HG02759 (cell line): ENCODE results near the gene FAM149A.

ENCODE experiments used
- ATAC-seq: cut with Tn5 transposase; IDR thresholded peaks from one replicate; pipeline ENCODE4 v1.9.1; 2021; ENCODE audit warnings: mild to moderate bottlenecking, moderate library complexity; ENCODE audit not compliant: unreplicated experiment

Gene FAM149A

GRCh38 chr4:186104890-186105646, 564 bp downstream of the FAM149A start:
- ATAC-seq: peak; percentile 46

DNA sequence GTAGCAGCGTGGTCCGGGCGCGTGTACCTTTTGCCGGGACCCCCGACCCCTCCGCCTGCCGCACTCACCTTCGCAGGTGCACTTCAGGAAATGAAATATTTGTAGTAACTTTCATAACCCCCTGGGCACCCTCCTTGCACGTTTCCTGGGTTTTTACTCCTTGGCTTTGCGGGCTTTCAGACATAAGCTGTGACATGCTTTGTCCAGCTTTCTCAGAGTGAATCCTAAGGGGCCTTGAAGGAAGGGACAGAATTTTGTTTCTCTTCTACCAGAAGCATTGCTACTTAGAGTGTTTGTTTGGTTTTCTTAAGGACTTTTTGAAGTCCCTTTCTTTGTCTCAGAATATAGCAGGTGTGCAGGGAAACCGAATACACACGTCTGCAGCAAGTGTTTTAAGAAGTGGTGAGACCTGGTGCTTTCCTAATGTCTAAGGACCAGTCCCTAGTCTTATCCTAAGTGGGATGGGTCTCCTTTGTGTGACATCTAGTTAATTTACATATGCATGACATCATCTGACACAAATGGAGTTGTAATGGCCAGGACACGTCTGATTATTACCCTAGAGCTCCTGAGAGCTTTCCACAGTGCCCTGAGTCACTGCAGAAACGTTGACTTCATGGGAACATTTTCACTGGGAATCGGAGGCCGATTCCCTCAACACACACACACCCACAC, 1.3 kb downstream of the FAM149A start:
- peak; percentile 14 for ATAC-seq

DNA sequence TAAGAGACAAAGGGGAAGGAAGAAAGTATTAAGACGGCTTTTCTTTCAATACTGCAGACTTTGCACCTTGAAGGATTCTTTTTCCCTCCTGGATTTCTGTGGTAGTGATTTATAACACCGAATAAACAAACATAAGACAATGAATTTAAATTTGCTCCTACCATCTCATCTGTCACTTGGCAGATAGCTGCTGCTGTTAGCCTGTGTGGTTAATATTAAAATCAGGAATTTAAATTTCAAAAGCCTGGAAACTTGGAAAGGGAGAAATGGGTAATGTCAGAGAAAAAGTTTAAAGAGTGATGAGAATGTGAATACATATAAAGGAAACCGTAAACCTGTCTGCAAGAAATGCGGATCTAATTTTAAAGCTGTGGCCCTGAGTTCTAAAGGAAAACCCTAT, 3.4 kb downstream of the FAM149A start:
- ATAC-seq: no peak

DNA sequence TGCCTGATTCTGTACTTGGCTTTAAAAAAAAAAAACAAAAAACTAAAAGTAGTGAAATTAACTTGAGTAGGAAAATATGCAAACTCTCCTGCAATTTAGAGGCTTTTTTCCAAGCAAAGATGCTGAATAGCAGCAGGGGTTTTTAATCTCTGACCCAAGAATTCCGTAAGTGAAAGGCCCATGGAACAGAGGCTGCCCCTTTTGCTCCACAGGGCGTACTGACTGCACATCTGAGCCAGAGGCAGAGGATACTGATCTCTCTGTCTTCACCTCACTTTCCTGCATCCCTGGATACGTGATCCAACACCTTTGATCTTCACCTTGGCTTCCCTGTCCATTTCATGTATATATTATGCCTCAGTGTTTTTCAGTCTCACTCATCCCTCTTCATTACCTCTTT, 3.9 kb downstream of the FAM149A start:
- no peak for ATAC-seq

DNA sequence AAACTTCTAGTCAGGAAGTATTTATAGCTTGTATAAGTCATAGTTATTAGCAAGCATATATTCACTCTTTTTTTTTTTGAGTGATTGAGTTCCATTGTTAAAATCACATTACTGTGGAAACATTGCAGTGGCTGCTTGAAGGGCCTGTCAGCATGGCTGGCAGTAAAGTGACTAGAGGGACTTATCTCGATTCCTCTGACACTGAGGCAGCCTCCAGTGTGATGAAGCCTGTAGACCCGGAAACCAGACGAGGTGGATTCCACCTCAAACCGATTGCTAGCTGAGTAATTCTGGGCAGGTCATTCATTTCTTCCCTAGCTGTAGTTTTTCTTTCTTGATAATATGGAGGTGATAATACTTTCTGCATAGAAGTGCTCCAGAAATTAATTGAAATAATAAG, 4.7 kb downstream of the FAM149A start:
- ATAC-seq: no peak

- ATAC-seq: no peak
Observed at GRCh38 chr4:186116697-186117096, 12.2 kb downstream of the FAM149A start.

- no peak for ATAC-seq
Observed at GRCh38 chr4:186118582-186118981, 14.1 kb downstream of the FAM149A start.

GRCh38 chr4:186121057-186121456, 16.6 kb downstream of the FAM149A start:
- ATAC-seq: no peak

DNA sequence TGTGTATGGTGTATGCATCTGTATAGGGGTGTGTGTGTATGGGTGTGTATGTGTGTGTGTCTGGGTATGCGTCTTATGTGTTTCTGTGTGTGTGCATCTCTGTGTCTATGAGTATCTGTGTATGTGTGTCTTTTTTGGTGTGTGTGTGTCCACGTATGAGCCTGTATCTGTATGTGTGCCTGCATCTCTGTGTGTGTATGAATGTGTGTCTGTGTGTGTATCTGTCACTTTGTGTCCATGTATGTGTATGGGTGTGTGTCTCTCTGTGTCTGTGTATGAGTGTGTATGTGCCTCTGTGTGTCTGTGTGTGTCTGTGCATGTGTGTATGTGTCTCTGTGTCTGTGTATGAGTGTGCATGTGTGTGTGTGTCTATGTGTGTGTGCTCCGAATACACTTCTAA, 24.3 kb downstream of the FAM149A start:
- no peak for ATAC-seq

GRCh38 chr4:186131935-186132334, 27.4 kb downstream of the FAM149A start:
- ATAC-seq: no peak

DNA sequence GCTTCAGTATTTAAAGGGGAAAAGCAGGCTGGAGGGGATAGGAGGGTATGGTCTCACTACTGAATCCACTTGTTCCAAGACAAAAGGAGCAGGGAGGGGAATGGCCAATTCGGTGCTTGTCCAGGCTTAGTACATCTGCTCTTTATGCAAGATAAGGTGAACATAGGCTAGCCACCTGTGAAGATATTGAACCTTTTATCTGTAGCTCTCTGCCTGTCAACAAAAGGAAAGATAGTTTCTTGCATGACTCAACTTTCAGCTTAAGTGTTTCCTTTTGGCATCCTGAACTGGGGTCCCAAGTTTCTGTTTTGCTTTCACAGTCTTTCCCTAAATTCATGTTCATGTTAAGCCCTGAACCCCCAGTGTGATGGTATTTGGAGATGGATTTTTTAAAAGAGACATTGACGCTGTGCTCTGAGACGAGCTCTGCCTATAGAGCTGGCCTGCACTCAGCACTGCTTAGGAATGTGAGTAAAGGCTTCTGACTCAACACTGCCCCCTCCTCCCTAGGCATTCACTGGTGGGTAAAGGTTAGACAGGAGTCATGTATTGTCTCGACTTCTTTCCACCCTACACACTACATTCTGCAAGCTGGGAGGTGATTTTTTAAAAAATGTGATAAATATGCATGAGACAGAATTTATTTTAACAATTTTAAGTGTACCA, 28.2 kb downstream of the FAM149A start:
- no peak for ATAC-seq

DNA sequence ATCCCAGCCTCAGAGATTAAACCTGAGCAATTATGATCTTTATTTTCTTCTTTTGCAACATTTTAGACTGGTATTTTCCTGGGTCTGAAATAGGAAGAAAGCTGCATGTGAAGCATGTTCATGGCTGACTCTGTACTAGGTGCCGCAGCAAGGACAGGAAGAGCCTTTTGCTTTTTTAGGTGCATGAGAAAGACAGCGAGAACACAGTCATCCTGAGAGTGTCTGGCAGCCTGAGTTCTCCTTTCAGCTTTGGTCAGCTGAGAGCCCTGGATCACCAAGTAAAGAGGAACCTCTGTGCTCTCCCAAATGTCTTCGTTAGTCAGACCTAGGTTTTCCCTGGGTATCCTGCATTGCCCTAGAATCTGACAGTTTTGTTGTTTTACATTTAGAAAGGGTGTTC, 29.8 kb downstream of the FAM149A start:
- peak; percentile 99 for ATAC-seq

GRCh38 chr4:186134861-186135260, 30.4 kb downstream of the FAM149A start:
- no peak for ATAC-seq

DNA sequence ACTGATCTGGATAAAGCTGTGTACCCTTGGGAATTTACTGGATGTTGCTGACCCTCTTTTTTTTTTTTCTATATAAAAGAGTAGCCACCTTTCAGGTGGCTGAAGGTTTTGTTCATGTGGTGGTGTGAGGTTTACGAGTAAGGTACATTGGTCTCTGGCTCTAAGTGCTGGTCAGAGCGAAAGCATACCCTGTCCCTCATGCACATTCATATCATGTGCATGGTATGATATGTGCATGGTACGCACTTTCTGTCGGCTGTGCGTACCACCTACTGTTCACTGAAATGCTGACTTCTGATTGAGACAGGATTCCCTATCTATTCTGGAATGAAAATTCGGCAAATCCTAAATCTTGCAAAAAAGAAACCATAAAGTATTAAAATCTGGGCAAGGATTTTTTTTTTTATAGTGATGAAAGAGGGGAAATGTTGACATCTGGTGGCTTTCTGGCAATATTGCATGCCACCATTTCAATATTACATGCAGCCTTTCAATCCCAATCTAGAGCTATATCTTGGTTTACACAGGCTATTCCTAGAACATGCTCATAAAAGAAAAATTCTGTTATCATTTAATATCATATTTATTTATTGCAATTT, 32.8 kb downstream of the FAM149A start:
- ATAC-seq: peak; percentile 26

DNA sequence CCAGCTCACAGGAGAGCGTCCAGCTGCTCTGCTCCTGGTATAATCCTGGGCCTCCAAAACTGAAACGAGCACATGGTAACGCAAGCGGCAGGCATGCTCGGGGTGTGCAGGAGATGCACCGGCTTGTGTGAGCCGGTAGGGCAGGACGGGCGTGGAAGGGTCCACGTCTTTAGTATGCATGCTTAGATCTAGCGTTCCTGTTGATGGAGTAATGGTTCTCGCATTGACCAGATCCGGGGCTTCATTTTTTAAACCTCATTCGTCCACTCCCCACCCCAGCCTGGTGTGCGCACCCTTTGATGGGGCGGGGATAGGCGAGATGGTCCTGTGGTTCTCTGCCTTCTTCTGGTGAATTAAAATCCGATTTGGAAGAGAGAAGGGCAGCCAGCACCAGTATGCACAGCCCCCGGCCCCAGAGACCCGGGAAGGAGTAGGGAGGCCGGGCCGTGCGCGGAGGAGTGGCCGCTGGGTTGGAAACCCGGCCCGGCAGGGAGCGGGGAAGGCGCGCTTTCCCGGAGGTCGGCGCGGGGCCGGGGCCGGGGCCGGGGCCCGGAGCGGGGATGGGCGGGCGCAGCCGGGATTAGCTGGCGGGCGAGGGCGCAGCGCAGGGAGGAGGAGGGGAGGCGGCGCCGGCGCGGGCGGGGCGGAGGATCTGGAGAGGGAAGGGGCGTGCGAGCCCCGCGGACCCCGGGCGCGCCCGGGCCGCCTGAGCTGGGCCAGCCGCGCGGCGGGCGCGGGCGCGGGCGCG, 39.9 kb downstream of the FAM149A start:
- ATAC-seq: peak; percentile 65

GRCh38 chr4:186144946-186145569, 40.6 kb downstream of the FAM149A start:
- peak; percentile 53 for ATAC-seq

GRCh38 chr4:186146458-186146857, 42.0 kb downstream of the FAM149A start:
- ATAC-seq: no peak

- ATAC-seq: no peak
Observed at GRCh38 chr4:186148336-186148975, 44.0 kb downstream of the FAM149A start.

DNA sequence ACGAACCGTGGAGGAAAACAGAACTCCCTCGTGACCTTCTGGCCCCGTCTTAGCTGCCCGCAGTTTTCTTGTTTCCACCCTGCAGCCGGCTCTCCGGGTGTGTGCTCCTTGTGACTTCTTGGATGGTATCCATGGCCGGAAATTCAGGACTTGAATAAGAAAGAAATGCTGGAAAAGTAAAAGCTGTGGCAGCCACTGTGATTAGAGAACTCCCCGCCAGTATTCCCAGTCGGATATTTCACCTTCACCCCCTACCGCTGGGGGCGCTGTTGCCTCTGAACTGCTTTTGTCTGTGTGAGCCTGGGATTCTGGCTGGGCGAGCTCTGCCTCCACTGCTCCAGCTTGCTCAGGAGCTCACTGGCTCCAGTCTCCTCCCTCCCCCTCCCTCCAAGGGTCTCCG, 45.4 kb downstream of the FAM149A start:
- ATAC-seq: no peak

GRCh38 chr4:186150926-186151325, 46.4 kb downstream of the FAM149A start:
- no peak for ATAC-seq
